Spinal cord (tissue), 10 donors: Measurements from ENCODE around the gene ACKR4. TPM values are rescaled to one million over a fixed set of nuclear protein-coding genes. Genes with fewer than 3 reads are reported as not detected.

Experiments
- DNase-seq, 6 donors: peaks; one replicate each; pipeline versions ENCODE4 v3.0.0 to v3.0.0-alpha.2; 2013 to 2015; ENCODE audit warnings: low spot score in 6 of 6, low read depth in 4 of 6
- H3K27ac ChIP-seq: one replicate; pipeline ENCODE4 v1.5.1; 2013; ENCODE audit warnings: low read depth, low read length, control low read depth
- H3K27me3 ChIP-seq: one replicate; pipeline ENCODE4 v1.6.1; 2013; ENCODE audit warnings: low read length; ENCODE audit not compliant: control insufficient read depth, insufficient read depth
- H3K36me3 ChIP-seq: one replicate; pipeline ENCODE4 v1.6.1; 2013; ENCODE audit warnings: low read length; ENCODE audit not compliant: control insufficient read depth, insufficient read depth
- H3K4me1 ChIP-seq: one replicate; pipeline ENCODE4 v1.6.1; 2013; ENCODE audit warnings: low read length; ENCODE audit not compliant: control insufficient read depth, insufficient read depth
- H3K4me3 ChIP-seq: one replicate; pipeline ENCODE4 v1.5.1; 2013; ENCODE audit warnings: low read depth, low read length, control low read depth
- H3K9me3 ChIP-seq: one replicate; pipeline ENCODE4 v1.6.1; 2013; ENCODE audit warnings: low read length; ENCODE audit not compliant: control insufficient read depth, insufficient read depth
- WGBS: methylation state at CpG from one replicate; pipeline ENCODE4 v1.1.5; 2013; ENCODE audit warnings: missing lambda C conversion rate; ENCODE audit not compliant: insufficient coverage; 5-methylcytosine and 5-hydroxymethylcytosine counted together
- polyA plus RNA-seq, 2 donors: library from polyadenylated mRNA; unstranded; fragments of 120-200 nt; gene quantifications; one replicate each; pipeline ENCODE4 v1.2.1, GENCODE V29; 2013; ENCODE audit not compliant: insufficient read length in 2 of 2
- total RNA-seq, 2 donors: library from RNA; depleted of rRNA in 1 of 2; stranded (reverse); fragments of 120-200 nt in 1 of 2; fragments of >200 nt in 1 of 2; gene quantifications; one replicate each; pipeline versions ENCODE4 v1.2.3 to v1.2.4, GENCODE V29; 2013 to 2014
- donor health status: healthy.

The ACKR4 gene
- total and polyA plus RNA-seq, 4 donors, result 0.62 to 1.8 (median 0.88) TPM

GRCh38 chr3:132645058-132645457 lies 48.0 kb downstream of the ACKR4 start:
- Histone ChIP-seq H3K27me3 (no peaks in the 10 kb centered on the region), H3K27ac (no peak overlapping the region), H3K36me3 (peaks cover under 1% of the 10 kb centered on the region), H3K4me1 (no peaks in the 10 kb centered on the region), H3K4me3 (no peak overlapping the region), H3K9me3 (no peaks in the 10 kb centered on the region)
- WGBS, result 100% methylated on average over 1 of the region's 1 CpG
- DNase-seq, result no peak

- no peak for DNase-seq
- WGBS, result 86% methylated on average over 1 of the region's 1 CpG
Measured at GRCh38 chr3:132650153-132650552, 53.1 kb downstream of the ACKR4 start.

More at GRCh38 chr3:132650153-132650552, 53.1 kb downstream of the ACKR4 start:
- Histone ChIP-seq H3K36me3 (no peaks in the 10 kb centered on the region), H3K27ac (no peak overlapping the region), H3K27me3 (no peaks in the 10 kb centered on the region), H3K4me3 (no peak overlapping the region), H3K4me1 (no peaks in the 10 kb centered on the region), H3K9me3 (no peaks in the 10 kb centered on the region)

Other genes with a start within 250 kb of the ACKR4 start
- gene DNAJC13, start 179.8 kb upstream of the ACKR4 start, total RNA-seq, result 10 to 100 TPM; 53.0 to 82.2 TPM
- 10 to 100 TPM; 38.1 to 40.2 TPM for gene DNAJC13, start 179.8 kb upstream of the ACKR4 start, polyA plus RNA-seq
- 10 to 100 TPM; 27.9 to 42.2 TPM for gene ACAD11, start 62.5 kb downstream of the ACKR4 start, total RNA-seq
- gene ACAD11, start 62.5 kb downstream of the ACKR4 start, polyA plus RNA-seq, result 10 to 100 TPM; 20.3 to 24.2 TPM
- gene UBA5, start 63.1 kb downstream of the ACKR4 start, total RNA-seq, result 10 to 100 TPM; 44.5 to 61.4 TPM
- gene UBA5, start 63.1 kb downstream of the ACKR4 start, polyA plus RNA-seq, result 10 to 100 TPM; 52.9 to 79.2 TPM
- gene NPHP3, start 125.1 kb downstream of the ACKR4 start, total RNA-seq, result 10 to 100 TPM; 34.3 to 49.5 TPM
- gene NPHP3, start 125.1 kb downstream of the ACKR4 start, polyA plus RNA-seq, result 10 to 100 TPM; 23.8 to 36.5 TPM